A549 (cell line): ENCODE results near the gene RPTOR.

ENCODE experiments used
- CBX2 ChIP-seq: fragments of 200-600 bp; sonication (generic); IDR thresholded peaks from 2 replicates; pipeline ENCODE4 v1.6.1; 2016; ENCODE audit warnings: low read depth, mild to moderate bottlenecking, borderline replicate concordance
- CBX8 ChIP-seq: fragments of 200-600 bp; sonication (generic); IDR thresholded peaks from 2 replicates; pipeline ENCODE4 v1.6.1; 2016
- CEBPB ChIP-seq, 2 experiments: fragments of >200 bp in 1 of 2; sonication (Bioruptor Twin) in 1 of 2; formaldehyde crosslinking in 1 of 2; IDR thresholded peaks; 2 replicates each; pipeline ENCODE4 v1.6.1; 2012 to 2016
- CHD2 ChIP-seq: fragments of 150-350 bp; IDR thresholded peaks from 2 replicates; pipeline ENCODE4 v1.6.1; 2014; ENCODE audit warnings: low read length; ENCODE audit not compliant: partially characterized antibody
- CTCF ChIP-seq: fragments of >200 bp; sonication (Bioruptor Twin); formaldehyde crosslinking; IDR thresholded peaks from 3 replicates; pipeline ENCODE4 v1.5.1; 2016
- EHF ChIP-seq: fragments of 250-450 bp; sonication (Bioruptor Pico); IDR thresholded peaks from 2 replicates; pipeline ENCODE4 v1.5.0; 2020; ENCODE audit warnings: mild to moderate bottlenecking
- ELK1 ChIP-seq: fragments of 150-350 bp; IDR thresholded peaks from 2 replicates; pipeline ENCODE4 v1.6.1; 2014; ENCODE audit warnings: low read depth, mild to moderate bottlenecking, low read length
- EP300 ChIP-seq, 2 experiments: fragments of >200 bp; sonication (Bioruptor Twin); formaldehyde crosslinking; IDR thresholded peaks; 2 replicates in 1 of 2; 3 replicates in 1 of 2; pipeline ENCODE4 v1.6.1; 2016 to 2017
- MAFK ChIP-seq: fragments of 450-650 bp; IDR thresholded peaks from 2 replicates; pipeline ENCODE4 v1.6.1; 2014; ENCODE audit not compliant: partially characterized antibody
- POLR2A ChIP-seq: IDR thresholded peaks from 2 replicates; pipeline ENCODE4 v1.6.1; 2012; ENCODE audit warnings: mild to moderate bottlenecking, low read length
- REST ChIP-seq: fragments of 200-600 bp; sonication (generic); IDR thresholded peaks from 2 replicates; pipeline ENCODE4 v1.6.1; 2016; ENCODE audit warnings: antibody characterized with exemption, mild to moderate bottlenecking, moderate library complexity
- USF2 ChIP-seq: fragments of 450-650 bp; IDR thresholded peaks from 2 replicates; pipeline ENCODE4 v1.6.1; 2014; ENCODE audit warnings: antibody characterized with exemption
- ZFP36 ChIP-seq: fragments of 450-650 bp; IDR thresholded peaks from 2 replicates; pipeline ENCODE4 v1.6.1; 2014; ENCODE audit warnings: borderline replicate concordance; ENCODE audit not compliant: partially characterized antibody

- no peak for TF ChIP-seq CTCF
- TF ChIP-seq CBX8 = no peak
- TF ChIP-seq ELK1 = no peak
- TF ChIP-seq ZFP36 = no peak
- no peak for TF ChIP-seq EHF (CRISPR knock-in tag)
- no peak for TF ChIP-seq EP300 (IDR thresholded peaks at IDR 0.05)
- TF ChIP-seq USF2 = no peak
- no peak for TF ChIP-seq POLR2A
- no peak for TF ChIP-seq REST
- TF ChIP-seq CHD2 = no peak
- no peak for TF ChIP-seq CBX2
- no peak for TF ChIP-seq MAFK
- TF ChIP-seq CEBPB (IDR thresholded peaks at IDR 0.05) = no peak
Measured at GRCh38 chr17:80761110-80761871, 216.7 kb downstream of the RPTOR start.
